MM.1S (cell line): ENCODE data around the gene ENO1.

Source experiments
- EZH2 ChIP-seq: fragments of 300-600 bp; sonication (generic); optimal IDR thresholded peaks from 2 replicates; pipeline ENCODE3; 2017; ENCODE audit warnings: low read depth, mild to moderate bottlenecking, antibody characterized with exemption, low read length, mixed read lengths
- EZH2phosphoT487 ChIP-seq: fragments of 300-600 bp; sonication (generic); IDR thresholded peaks from 2 replicates; pipeline ENCODE4 v1.6.1; 2018; ENCODE audit warnings: antibody characterized with exemption, low read length
- TF ChIP-seq, protein P1 (sequence below): fragments of 300-600 bp; sonication (generic); IDR thresholded peaks from 2 replicates; pipeline ENCODE4 v1.5.1; 2016; ENCODE audit warnings: antibody characterized with exemption, low read length, mixed read lengths

DNA sequence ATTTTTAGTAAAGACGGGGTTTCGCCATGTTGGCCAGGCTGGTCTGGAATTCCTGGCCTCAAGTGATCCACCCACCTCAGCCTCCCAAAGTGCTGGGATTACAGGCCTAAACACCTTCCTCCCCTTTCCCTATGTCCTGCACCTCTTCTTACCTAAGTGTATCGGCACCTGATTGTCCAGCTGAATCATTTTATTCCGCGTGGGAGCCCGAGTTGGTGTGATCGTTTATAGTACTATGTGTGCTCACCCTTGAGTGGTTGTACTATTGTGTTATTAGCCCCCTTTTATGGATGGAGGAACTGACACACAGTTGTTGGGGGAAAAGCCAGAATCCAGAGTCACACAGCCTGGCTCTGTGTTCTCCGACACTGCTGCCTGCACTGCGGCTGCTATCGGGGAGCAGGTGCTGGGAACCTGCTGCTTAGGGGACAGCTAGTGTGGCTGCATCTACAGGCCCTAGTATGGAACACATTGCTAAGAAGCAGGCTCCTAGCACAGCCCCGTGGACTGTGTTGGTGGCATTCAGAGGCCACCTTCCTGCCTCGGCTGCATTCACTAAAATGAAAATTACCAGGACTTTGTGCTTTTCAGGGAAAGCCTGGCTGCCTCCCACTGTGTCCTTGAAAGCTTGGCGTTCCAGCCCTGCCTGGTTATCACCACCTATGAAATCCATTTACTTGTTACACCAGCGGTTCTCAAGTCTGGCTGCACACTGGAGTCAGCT lies 21.6 kb downstream of the ENO1 start:
- TF ChIP-seq, protein P1, sequence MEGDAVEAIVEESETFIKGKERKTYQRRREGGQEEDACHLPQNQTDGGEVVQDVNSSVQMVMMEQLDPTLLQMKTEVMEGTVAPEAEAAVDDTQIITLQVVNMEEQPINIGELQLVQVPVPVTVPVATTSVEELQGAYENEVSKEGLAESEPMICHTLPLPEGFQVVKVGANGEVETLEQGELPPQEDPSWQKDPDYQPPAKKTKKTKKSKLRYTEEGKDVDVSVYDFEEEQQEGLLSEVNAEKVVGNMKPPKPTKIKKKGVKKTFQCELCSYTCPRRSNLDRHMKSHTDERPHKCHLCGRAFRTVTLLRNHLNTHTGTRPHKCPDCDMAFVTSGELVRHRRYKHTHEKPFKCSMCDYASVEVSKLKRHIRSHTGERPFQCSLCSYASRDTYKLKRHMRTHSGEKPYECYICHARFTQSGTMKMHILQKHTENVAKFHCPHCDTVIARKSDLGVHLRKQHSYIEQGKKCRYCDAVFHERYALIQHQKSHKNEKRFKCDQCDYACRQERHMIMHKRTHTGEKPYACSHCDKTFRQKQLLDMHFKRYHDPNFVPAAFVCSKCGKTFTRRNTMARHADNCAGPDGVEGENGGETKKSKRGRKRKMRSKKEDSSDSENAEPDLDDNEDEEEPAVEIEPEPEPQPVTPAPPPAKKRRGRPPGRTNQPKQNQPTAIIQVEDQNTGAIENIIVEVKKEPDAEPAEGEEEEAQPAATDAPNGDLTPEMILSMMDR: no peak
- no peak for TF ChIP-seq EZH2phosphoT487
- TF ChIP-seq EZH2: no peak
